DOHH2 (cell line): ENCODE measurements around the gene AGO4.
"Not testable (repeated sequence)": the region's sequence is repeated elsewhere in the genome, so short reads cannot be mapped to it uniquely, and the experiment has no call there.

Experiments
- H3F3A ChIP-seq: fragments of 200-600 bp; sonication (generic), shearing (Covaris generic); 2 replicates; pipeline ENCODE4 v1.6.0; 2016; ENCODE audit warnings: antibody characterized with exemption, mild to moderate bottlenecking; ENCODE audit not compliant: control insufficient read depth, insufficient read depth
- H3K27ac ChIP-seq: fragments of 200-600 bp; sonication (generic); 2 replicates; pipeline ENCODE4 v1.5.1; 2014; ENCODE audit warnings: low read depth, mild to moderate bottlenecking, low read length, moderate library complexity
- H3K27me3 ChIP-seq: fragments of 200-600 bp; sonication (generic); 2 replicates; pipeline ENCODE4 v1.6.1; 2014; ENCODE audit warnings: mild to moderate bottlenecking, low read length, mixed read lengths; ENCODE audit not compliant: control insufficient read depth
- H3K36me3 ChIP-seq: fragments of 200-600 bp; sonication (generic); 2 replicates; pipeline ENCODE4 v1.6.1; 2014; ENCODE audit warnings: mild to moderate bottlenecking, low read length, moderate library complexity, mixed read lengths; ENCODE audit not compliant: control insufficient read depth
- H3K4me1 ChIP-seq: fragments of 200-600 bp; sonication (generic); 2 replicates; pipeline ENCODE4 v1.6.1; 2014; ENCODE audit warnings: mild to moderate bottlenecking, low read length, mixed read lengths; ENCODE audit not compliant: control insufficient read depth
- H3K4me2 ChIP-seq: fragments of 200-600 bp; sonication (generic); 2 replicates; pipeline ENCODE4 v1.6.0; 2014; ENCODE audit warnings: mild to moderate bottlenecking, low read length, moderate library complexity
- H3K4me3 ChIP-seq: fragments of 200-600 bp; sonication (generic); 2 replicates; pipeline ENCODE4 v1.5.1; 2014; ENCODE audit warnings: mild to moderate bottlenecking, low read length, mixed read lengths
- H3K79me2 ChIP-seq: fragments of 200-600 bp; sonication (generic); 2 replicates; pipeline ENCODE4 v1.6.1; 2014; ENCODE audit warnings: mild to moderate bottlenecking, low read length, mixed read lengths; ENCODE audit not compliant: control insufficient read depth
- H3K9me2 ChIP-seq: fragments of 200-600 bp; sonication (generic); replicated peaks from 2 replicates; pipeline ENCODE4 v1.6.1; 2014; ENCODE audit warnings: mild to moderate bottlenecking, low read length, mixed read lengths; ENCODE audit not compliant: control insufficient read depth
- H3K9me3 ChIP-seq: fragments of 200-600 bp; sonication (generic); 2 replicates; pipeline ENCODE4 v1.6.1; 2014; ENCODE audit warnings: antibody characterized with exemption, low read length, mixed read lengths; ENCODE audit not compliant: control insufficient read depth, insufficient read depth
- H4K20me1 ChIP-seq: fragments of 200-600 bp; sonication (generic); 2 replicates; pipeline ENCODE4 v1.6.0; 2014; ENCODE audit warnings: low read depth, mild to moderate bottlenecking, antibody characterized with exemption, low read length, moderate library complexity; ENCODE audit not compliant: control insufficient read depth, insufficient read depth
- EZH2phosphoT487 ChIP-seq: fragments of 200-600 bp; sonication (generic); IDR thresholded peaks from 2 replicates; pipeline ENCODE4 v1.6.1; 2017; ENCODE audit warnings: borderline replicate concordance, mild to moderate bottlenecking, antibody characterized with exemption, low read length, moderate library complexity, mixed read lengths
- TF ChIP-seq, protein P1 (sequence below): fragments of 200-600 bp; sonication (generic); IDR thresholded peaks from one replicate; pipeline ENCODE4 v1.5.1; 2014; ENCODE audit warnings: antibody characterized with exemption, mild to moderate bottlenecking, low read depth, low read length; ENCODE audit not compliant: poor library complexity, severe bottlenecking

Gene AGO4

DNA sequence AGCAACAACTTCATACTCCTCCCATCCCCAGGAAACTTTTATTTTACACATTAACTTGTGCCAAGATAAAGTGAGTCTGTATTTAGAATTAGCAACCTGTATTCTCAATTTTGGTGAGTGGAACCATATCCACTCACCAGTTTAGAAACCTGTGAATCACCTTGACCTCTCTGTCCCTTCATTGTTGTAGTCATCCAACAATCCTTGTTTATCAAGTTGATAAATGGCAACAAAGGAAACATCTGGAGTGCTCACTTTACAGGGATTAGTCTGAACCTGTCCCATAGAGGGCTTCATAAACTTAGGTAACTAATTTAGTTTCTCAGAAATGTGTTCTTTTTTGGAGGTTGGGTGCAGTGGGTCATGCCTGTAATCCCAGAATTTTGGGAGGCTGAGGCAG, 34.1 kb upstream of the AGO4 start:
- no peak overlapping the region for H3K27ac ChIP-seq
- no peaks in the 10 kb centered on the region for H3K9me2 ChIP-seq
- TF ChIP-seq, protein P1, sequence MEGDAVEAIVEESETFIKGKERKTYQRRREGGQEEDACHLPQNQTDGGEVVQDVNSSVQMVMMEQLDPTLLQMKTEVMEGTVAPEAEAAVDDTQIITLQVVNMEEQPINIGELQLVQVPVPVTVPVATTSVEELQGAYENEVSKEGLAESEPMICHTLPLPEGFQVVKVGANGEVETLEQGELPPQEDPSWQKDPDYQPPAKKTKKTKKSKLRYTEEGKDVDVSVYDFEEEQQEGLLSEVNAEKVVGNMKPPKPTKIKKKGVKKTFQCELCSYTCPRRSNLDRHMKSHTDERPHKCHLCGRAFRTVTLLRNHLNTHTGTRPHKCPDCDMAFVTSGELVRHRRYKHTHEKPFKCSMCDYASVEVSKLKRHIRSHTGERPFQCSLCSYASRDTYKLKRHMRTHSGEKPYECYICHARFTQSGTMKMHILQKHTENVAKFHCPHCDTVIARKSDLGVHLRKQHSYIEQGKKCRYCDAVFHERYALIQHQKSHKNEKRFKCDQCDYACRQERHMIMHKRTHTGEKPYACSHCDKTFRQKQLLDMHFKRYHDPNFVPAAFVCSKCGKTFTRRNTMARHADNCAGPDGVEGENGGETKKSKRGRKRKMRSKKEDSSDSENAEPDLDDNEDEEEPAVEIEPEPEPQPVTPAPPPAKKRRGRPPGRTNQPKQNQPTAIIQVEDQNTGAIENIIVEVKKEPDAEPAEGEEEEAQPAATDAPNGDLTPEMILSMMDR: no peak
- TF ChIP-seq EZH2phosphoT487: no peak
- H3K36me3 ChIP-seq: peaks cover under 1% of the 10 kb centered on the region; the same call in 1 of the 2 replicates
- no peaks in the 10 kb centered on the region for H4K20me1 ChIP-seq
- H3K4me2 ChIP-seq: no peak overlapping the region
- H3K4me3 ChIP-seq: no peak overlapping the region
- H3K27me3 ChIP-seq: no peaks in the 10 kb centered on the region
- peaks cover 13% of the 10 kb centered on the region for H3F3A ChIP-seq
- peaks cover 41% of the 10 kb centered on the region for H3K4me1 ChIP-seq
- peaks cover 6% of the 10 kb centered on the region for H3K79me2 ChIP-seq
- H3K9me3 ChIP-seq: no peaks in the 10 kb centered on the region

DNA sequence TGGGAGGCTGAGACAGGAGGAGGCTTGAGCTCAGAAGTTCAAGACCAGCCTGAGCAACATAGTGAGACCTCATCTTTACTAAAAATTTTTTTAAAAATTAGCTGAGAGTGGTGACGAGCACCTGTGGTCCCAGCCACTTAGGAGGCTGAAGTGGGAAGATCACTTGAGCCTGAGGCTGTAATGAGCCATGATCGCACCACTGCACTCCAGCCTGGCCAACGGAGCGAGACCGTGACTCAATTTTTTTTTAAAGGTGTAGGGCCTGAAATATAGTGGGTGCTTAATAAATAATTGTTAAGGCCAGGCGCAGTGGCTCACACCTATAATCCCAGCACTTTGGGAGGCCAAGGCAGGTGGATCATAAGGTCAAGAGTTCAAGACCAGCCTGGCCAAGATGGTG, 31.6 kb upstream of the AGO4 start:
- H3K36me3 ChIP-seq, H3K27ac ChIP-seq, H3K4me3 ChIP-seq, H4K20me1 ChIP-seq, H3K4me2 ChIP-seq, H3K9me3 ChIP-seq, H3K9me2 ChIP-seq, H3K79me2 ChIP-seq, H3K27me3 ChIP-seq: not testable (repeated sequence)
- Histone ChIP-seq H3F3A (peaks cover 13% of the 10 kb centered on the region), H3K4me1 (peaks cover 36% of the 10 kb centered on the region)

DNA sequence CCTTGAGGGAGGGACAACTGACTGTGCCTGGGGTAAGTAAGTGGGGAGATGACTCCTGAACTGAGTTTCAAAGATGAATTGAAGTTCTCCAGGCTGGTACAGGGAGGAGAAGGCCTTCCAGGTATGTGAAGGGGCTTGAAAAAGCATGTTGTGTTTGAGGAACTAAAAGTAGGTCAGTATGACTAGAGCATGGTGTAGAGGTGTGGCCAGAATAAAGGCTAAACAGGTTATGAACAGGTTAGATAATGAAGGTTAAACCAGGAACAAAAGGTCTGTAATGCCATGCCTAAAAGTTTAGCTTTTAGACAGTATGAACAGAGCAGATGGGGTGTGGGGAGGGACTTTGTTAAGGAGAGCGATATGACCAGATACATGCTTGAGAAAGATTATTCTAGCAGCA, 30.7 kb upstream of the AGO4 start:
- Histone ChIP-seq H3K36me3 (no peaks in the 10 kb centered on the region), H3K9me2 (no peaks in the 10 kb centered on the region), H3K27ac (no peak overlapping the region), H3K4me3 (no peak overlapping the region), H3K4me2 (no peak overlapping the region), H3K79me2 (no peaks in the 10 kb centered on the region), H3K4me1 (peaks cover 36% of the 10 kb centered on the region), H3K9me3 (no peaks in the 10 kb centered on the region), H3F3A (peaks cover 7% of the 10 kb centered on the region), H3K27me3 (no peaks in the 10 kb centered on the region), H4K20me1 (no peaks in the 10 kb centered on the region)
- TF ChIP-seq EZH2phosphoT487: no peak
- TF ChIP-seq, protein P1: no peak

DNA sequence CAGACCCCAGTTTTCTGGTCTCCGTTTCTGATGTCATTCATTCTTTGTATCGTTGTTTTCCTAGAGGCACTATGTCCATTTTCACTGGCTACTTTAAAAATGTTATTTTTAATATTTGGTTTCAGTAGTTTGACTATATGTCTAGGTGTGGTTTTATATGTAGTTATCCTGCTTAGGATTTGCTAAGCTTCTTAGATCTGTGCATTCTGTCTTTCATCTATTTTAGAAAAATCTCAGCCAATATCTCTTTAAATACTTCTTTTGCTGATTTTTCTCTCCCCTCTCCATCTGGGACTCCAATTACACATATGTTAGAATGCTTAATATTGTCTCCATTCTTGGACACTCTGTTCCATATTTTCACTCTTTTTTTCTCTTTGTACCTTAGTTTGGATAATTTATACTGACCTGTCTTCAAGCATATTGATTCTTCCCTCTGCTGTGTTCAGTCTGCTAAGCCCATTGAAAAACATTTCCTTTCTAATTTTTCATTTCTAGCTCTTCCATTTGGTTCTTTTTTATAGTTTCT, 24.7 kb upstream of the AGO4 start:
- H3K4me2 ChIP-seq: no peak overlapping the region
- H3K9me3 ChIP-seq: no peaks in the 10 kb centered on the region
- H3K9me2 ChIP-seq: no peaks in the 10 kb centered on the region
- no peaks in the 10 kb centered on the region for H3K4me1 ChIP-seq
- no peaks in the 10 kb centered on the region for H4K20me1 ChIP-seq
- no peaks in the 10 kb centered on the region; the same call in 1 of the 2 replicates for H3F3A ChIP-seq
- no peaks in the 10 kb centered on the region for H3K36me3 ChIP-seq
- H3K27ac ChIP-seq: no peak overlapping the region
- no peak overlapping the region for H3K4me3 ChIP-seq
- H3K79me2 ChIP-seq: no peaks in the 10 kb centered on the region
- TF ChIP-seq EZH2phosphoT487: no peak
- TF ChIP-seq, protein P1: no peak
- no peaks in the 10 kb centered on the region for H3K27me3 ChIP-seq

DNA sequence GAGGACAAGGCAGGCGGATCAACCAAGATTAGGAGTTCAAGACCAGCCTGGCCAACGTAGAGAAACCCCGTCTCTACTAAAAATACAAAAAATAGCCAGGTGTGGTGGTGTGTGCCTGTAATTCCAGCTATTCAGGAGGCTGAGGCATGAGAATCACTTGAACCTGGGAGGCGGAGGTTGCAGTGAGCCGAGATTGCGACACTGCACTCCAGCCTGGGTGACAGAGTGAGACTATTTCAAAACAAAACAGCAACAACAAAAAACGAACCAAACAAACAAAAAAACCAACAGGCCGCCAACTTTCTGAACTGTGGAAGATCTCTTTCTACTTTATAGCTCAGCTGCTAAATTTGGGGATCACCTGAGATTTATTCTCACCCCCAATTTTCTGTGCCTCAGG, 23.5 kb upstream of the AGO4 start:
- H3K79me2 ChIP-seq, H3K9me2 ChIP-seq, H3K27ac ChIP-seq, H3F3A ChIP-seq, H3K9me3 ChIP-seq, H3K36me3 ChIP-seq, H3K4me2 ChIP-seq, H4K20me1 ChIP-seq, H3K27me3 ChIP-seq, H3K4me3 ChIP-seq, H3K4me1 ChIP-seq: not testable (repeated sequence)
